ENCODE data around the gene INPP5A. TPM values are rescaled to one million over a fixed set of nuclear protein-coding genes. Genes with fewer than 3 reads are reported as not detected.
A peak's percentile ranks its signal among the peaks of the same experiment; 100 is the strongest.
"Not testable (repeated sequence)": the region's sequence is repeated elsewhere in the genome, so short reads cannot be mapped to it uniquely, and the experiment has no call there.

Gene INPP5A
- total RNA-seq, 1 donor from 2014 or later: 41.0 TPM

DNA sequence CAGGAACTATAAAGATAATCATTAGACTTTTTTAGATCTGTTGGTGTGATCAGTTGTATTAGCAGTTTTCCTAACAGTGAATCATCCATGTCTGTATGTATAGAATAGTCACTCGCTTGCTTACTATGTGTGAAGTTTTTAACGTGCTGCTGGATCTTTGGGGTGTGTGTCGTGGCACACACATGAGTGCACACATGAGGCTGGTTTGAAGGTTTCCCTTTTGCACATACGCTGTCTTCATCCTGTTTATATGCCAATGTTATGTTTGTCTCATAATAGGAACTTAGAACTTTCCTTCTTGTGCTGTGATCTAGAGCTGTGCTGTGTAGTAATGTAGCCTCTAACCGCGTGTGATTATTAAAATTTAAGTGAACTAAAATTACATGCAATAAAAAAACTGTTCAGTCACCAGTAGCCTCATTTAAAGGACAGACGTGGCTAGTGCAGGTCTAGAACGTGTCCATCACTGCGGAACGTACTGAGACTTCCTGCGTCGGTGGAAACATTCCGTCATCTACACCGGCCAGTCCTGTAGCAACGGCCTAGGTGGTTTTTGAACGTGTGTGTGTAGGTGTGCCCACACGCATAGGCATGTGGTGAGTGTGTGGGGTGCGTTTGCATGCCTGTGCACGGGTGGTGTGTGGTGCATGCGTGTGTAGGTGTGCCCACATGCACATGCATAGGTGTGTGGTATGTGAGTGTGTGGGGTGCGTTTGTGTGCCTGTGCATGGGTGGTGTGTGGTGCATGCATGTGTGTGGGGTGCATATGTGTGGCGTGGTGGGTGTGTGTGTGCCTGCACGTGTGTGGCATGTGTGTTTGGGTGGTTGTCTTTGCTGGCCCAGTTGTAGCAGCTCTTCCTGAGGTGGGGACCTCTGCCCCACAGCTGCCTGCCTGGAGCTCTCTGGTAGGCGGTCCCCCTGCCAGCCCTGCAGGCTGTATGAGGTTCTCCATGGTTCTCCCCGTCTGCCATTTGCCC, 56.6 kb downstream of the INPP5A start:
- H3K27ac Mint-ChIP-seq: peak overlapping the region; percentile 5
- TF ChIP-seq, protein P1, sequence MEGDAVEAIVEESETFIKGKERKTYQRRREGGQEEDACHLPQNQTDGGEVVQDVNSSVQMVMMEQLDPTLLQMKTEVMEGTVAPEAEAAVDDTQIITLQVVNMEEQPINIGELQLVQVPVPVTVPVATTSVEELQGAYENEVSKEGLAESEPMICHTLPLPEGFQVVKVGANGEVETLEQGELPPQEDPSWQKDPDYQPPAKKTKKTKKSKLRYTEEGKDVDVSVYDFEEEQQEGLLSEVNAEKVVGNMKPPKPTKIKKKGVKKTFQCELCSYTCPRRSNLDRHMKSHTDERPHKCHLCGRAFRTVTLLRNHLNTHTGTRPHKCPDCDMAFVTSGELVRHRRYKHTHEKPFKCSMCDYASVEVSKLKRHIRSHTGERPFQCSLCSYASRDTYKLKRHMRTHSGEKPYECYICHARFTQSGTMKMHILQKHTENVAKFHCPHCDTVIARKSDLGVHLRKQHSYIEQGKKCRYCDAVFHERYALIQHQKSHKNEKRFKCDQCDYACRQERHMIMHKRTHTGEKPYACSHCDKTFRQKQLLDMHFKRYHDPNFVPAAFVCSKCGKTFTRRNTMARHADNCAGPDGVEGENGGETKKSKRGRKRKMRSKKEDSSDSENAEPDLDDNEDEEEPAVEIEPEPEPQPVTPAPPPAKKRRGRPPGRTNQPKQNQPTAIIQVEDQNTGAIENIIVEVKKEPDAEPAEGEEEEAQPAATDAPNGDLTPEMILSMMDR (IDR thresholded peaks at IDR 0.05; ENCODE audit: unreplicated experiment): no peak
- peaks cover 25% of the 10 kb centered on the region for H3K4me1 Mint-ChIP-seq

DNA sequence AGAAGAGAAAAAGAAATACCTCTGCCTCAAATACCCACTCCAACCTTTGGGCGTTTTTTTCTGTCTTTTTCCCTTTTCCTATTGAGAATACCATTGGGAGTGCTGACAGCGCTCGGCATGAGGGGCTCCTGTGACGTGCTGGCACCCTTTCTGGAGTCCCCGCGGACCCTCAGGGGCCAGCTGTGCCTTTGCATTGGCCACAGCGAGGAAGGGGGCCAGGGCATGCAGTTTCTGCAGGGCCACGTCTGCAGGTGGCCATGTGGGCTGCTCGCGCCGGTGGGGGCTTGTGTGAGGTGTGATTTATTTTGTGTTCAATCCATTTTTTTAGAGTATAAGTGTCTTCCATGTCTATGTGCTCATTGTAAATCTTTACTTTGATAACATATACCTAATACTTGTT, 57.4 kb downstream of the INPP5A start:
- Mint-ChIP-seq H3K4me3 (no peak overlapping the region), H3K27ac (no peak overlapping the region), H3K27me3 (ENCODE audit: low read depth) (no peaks in the 10 kb centered on the region), H3K4me1 (peaks cover 25% of the 10 kb centered on the region), H3K36me3 (peaks cover 7% of the 10 kb centered on the region), H3K9me3 (peaks cover 10% of the 10 kb centered on the region)
- TF ChIP-seq, protein P1 (IDR thresholded peaks at IDR 0.05; ENCODE audit: unreplicated experiment): no peak
- DNase-seq (ENCODE audit: low spot score in 2 of 2, unreplicated experiment in 2 of 2): no peak

More for the DNA sequence above, 56.6 kb downstream of the INPP5A start:
- H3K9me3 Mint-ChIP-seq: peaks cover 9% of the 10 kb centered on the region
- no peak overlapping the region for H3K4me3 Mint-ChIP-seq
- H3K27me3 Mint-ChIP-seq (ENCODE audit: low read depth): no peaks in the 10 kb centered on the region
- H3K36me3 Mint-ChIP-seq: peaks cover 6% of the 10 kb centered on the region
- no peak for DNase-seq (ENCODE audit: low spot score in 2 of 2, unreplicated experiment in 2 of 2)

DNA sequence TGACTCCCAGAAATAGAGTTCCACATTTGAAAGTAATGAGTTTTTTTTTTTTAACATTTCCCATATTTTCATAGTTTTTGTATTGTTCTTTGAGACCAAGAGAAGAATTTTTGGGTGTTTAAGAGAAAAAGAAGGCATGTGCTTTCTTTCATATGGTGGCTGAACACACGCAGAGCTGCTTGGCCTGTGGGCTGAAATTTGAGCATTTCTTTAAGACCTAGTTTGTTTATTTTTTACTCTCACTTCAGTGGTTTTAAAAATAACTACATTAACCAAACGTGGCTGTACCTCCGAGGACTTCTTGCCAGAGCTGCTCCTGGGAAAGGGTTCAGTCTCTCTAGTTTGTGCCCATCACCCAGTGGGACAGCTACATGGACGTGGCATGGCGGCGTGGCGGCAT, 58.3 kb downstream of the INPP5A start:
- peaks cover 12% of the 10 kb centered on the region for H3K36me3 Mint-ChIP-seq
- DNase-seq (ENCODE audit: low spot score in 2 of 2, unreplicated experiment in 2 of 2): no peak
- H3K9me3 Mint-ChIP-seq: peaks cover 17% of the 10 kb centered on the region
- H3K4me1 Mint-ChIP-seq: peaks cover 24% of the 10 kb centered on the region
- TF ChIP-seq, protein P1 (IDR thresholded peaks at IDR 0.05; ENCODE audit: unreplicated experiment): no peak
- no peak overlapping the region for H3K4me3 Mint-ChIP-seq
- no peak overlapping the region for H3K27ac Mint-ChIP-seq
- no peaks in the 10 kb centered on the region for H3K27me3 Mint-ChIP-seq (ENCODE audit: low read depth)

DNA sequence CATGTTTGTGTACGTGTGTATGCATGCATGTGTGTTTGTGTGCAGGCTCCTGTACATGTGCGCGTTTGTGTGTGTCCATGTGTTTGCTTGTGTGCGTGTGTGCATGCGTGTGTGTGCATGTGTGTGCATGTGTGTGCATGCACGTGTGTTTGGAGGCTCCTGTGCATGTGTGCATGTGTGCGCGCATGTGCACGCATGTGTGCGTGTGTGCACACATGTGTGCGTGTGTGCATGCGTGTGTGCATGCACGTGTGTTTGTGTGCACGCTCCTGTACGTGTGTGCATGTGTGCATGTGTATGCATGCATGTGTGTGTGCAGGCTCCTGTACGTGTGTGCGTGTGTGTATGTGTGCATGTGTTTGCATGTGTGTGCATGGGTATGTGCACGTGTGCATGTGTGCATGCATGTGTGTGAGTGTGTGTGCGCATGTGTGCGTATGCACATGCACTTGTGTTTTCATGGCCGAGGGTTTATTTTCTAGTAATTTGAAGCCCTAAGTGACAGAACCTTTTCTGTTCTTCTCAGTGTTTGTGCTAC, 59.2 kb downstream of the INPP5A start:
- Mint-ChIP-seq H3K9me3 (peaks cover 27% of the 10 kb centered on the region), H3K27me3 (ENCODE audit: low read depth) (no peaks in the 10 kb centered on the region), H3K4me1 (peaks cover 15% of the 10 kb centered on the region), H3K27ac (no peak overlapping the region), H3K36me3 (peaks cover 17% of the 10 kb centered on the region), H3K4me3 (no peak overlapping the region)
- TF ChIP-seq, protein P1 (IDR thresholded peaks at IDR 0.05; ENCODE audit: unreplicated experiment): no peak
- no peak for DNase-seq (ENCODE audit: low spot score in 2 of 2, unreplicated experiment in 2 of 2)

DNA sequence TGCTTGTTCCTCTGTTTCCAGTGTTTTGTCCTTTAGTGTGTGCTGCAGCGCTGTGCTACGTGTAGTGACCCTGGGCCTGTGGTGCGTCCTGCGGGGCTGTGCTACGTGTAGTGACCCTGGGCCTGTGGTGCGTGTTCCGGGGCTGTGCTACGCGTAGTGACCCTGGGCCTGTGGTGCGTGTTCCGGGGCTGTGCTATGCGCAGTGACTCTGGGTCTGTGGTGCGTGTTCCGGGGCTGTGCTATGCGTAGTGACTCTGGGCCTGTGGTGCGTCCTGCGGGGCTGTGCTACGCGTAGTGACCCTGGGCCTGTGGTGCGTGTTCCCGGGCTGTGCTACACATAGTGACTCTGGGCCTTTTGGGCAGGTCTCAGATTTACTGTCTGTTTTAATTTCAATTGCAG, 60.1 kb downstream of the INPP5A start:
- Mint-ChIP-seq H3K27me3 (ENCODE audit: low read depth) (no peaks in the 10 kb centered on the region), H3K9me3 (peaks cover 28% of the 10 kb centered on the region), H3K27ac (no peak overlapping the region), H3K36me3 (peaks cover 19% of the 10 kb centered on the region), H3K4me3 (no peak overlapping the region), H3K4me1 (peaks cover 15% of the 10 kb centered on the region)
- no peak for DNase-seq (ENCODE audit: low spot score in 2 of 2, unreplicated experiment in 2 of 2)
- TF ChIP-seq, protein P1 (IDR thresholded peaks at IDR 0.05; ENCODE audit: unreplicated experiment): no peak

DNA sequence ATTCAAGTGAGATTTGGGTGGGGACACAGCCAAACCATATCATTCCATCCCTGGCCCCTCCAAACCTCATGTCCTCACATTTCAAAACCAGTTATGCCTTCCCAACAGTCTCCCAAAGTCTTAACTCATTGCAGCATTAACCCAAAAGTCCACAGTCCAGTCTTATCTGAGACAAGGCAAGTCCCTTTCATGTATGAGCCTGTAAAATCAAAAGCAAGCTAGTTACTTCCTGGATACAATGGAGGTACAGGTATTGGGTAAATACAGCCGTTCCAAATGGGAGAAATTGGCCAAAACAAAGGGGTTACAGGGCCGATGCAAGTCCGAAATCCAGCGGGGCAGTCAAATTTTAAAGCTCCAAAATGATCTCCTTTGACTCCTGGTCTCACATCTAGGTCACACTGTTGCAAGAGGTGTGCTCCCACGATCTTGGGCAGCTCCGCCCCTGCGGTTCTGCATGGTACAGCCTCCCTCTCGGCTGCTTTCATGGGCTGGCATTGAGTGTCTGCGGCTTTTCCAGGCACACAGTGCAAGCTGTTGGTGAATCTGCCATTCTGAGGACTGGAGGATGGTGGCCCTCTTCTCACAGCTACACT, 61.5 kb downstream of the INPP5A start:
- not testable (repeated sequence) for H3K4me3 Mint-ChIP-seq; H3K27me3 Mint-ChIP-seq (ENCODE audit: low read depth); H3K27ac Mint-ChIP-seq; H3K4me1 Mint-ChIP-seq; DNase-seq (ENCODE audit: low spot score in 2 of 2, unreplicated experiment in 2 of 2)
- Mint-ChIP-seq H3K36me3 (peaks cover 20% of the 10 kb centered on the region), H3K9me3 (peaks cover 29% of the 10 kb centered on the region)

All from mesothelial cell of epicardium (in vitro differentiated cells).